ENCODE measurements around the gene CACNA1C.

Gene CACNA1C

DNA sequence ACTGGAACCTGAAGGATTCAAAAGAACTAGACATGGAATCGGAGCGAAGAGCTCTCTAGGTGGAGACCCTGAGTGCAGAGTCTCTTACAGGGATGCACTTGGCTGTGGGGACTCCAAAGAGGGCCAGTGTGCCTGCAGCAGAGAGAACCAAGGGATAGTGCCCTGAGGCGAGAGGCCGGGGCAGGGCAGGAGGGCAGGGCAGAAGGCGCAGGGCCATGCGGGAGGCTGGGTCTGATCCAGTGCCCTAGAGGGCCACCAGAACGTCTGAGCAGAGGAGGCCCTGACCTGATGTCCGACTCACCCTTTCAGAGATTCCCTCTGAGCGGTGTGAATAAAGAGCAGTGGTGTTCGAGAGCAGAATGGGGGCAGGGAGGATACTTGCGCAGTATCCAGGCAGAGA is 536.6 kb downstream of the CACNA1C start:
- H3K27ac Mint-ChIP-seq, result no peak overlapping the region
- no peaks in the 10 kb centered on the region for H3K4me1 Mint-ChIP-seq (ENCODE audit: low read depth)
- peaks cover 4% of the 10 kb centered on the region for H3K9me3 Mint-ChIP-seq (ENCODE audit: low read depth)
- peaks cover 15% of the 10 kb centered on the region for H3K27me3 Mint-ChIP-seq
- no peaks in the 10 kb centered on the region for H3K36me3 Mint-ChIP-seq
- H3K4me3 Mint-ChIP-seq, result no peak overlapping the region

DNA sequence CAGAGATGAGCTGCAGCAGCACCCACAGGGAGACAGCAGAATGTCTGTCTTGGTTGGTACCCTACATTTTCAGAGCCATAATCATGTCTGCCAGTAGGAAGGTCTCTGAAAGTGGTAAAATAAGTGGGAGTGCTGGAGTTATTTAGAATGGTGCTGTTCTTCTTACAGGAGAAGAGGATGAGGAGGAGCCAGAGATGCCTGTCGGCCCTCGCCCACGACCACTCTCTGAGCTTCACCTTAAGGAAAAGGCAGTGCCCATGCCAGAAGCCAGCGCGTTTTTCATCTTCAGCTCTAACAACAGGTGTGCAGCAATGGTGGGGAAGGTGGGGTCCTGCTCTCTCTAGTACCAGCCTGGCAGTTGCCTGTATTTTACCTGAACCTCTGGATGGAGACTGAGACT is 540.3 kb downstream of the CACNA1C start:
- Mint-ChIP-seq H3K27ac (no peak overlapping the region), H3K9me3 (ENCODE audit: low read depth) (peaks cover 4% of the 10 kb centered on the region), H3K36me3 (no peaks in the 10 kb centered on the region), H3K4me3 (no peak overlapping the region), H3K4me1 (ENCODE audit: low read depth) (no peaks in the 10 kb centered on the region), H3K27me3 (peaks cover 3% of the 10 kb centered on the region)

- Mint-ChIP-seq H3K4me1 (ENCODE audit: low read depth) (no peaks in the 10 kb centered on the region), H3K36me3 (no peaks in the 10 kb centered on the region), H3K27ac (no peak overlapping the region), H3K27me3 (no peaks in the 10 kb centered on the region), H3K9me3 (ENCODE audit: low read depth) (peaks cover 4% of the 10 kb centered on the region), H3K4me3 (no peak overlapping the region)
Observed at GRCh38 chr12:2596441-2596840, 543.7 kb downstream of the CACNA1C start.

- Mint-ChIP-seq H3K27me3 (peaks cover 2% of the 10 kb centered on the region), H3K27ac (no peak overlapping the region), H3K36me3 (no peaks in the 10 kb centered on the region), H3K4me3 (no peak overlapping the region), H3K4me1 (ENCODE audit: low read depth) (no peaks in the 10 kb centered on the region), H3K9me3 (ENCODE audit: low read depth) (no peaks in the 10 kb centered on the region)
Observed at GRCh38 chr12:2605301-2605700, 552.5 kb downstream of the CACNA1C start.

GRCh38 chr12:2606186-2606910 is 553.6 kb downstream of the CACNA1C start:
- peaks cover 2% of the 10 kb centered on the region for H3K27me3 Mint-ChIP-seq
- no peak overlapping the region for H3K4me3 Mint-ChIP-seq
- H3K9me3 Mint-ChIP-seq (ENCODE audit: low read depth), result no peaks in the 10 kb centered on the region

DNA sequence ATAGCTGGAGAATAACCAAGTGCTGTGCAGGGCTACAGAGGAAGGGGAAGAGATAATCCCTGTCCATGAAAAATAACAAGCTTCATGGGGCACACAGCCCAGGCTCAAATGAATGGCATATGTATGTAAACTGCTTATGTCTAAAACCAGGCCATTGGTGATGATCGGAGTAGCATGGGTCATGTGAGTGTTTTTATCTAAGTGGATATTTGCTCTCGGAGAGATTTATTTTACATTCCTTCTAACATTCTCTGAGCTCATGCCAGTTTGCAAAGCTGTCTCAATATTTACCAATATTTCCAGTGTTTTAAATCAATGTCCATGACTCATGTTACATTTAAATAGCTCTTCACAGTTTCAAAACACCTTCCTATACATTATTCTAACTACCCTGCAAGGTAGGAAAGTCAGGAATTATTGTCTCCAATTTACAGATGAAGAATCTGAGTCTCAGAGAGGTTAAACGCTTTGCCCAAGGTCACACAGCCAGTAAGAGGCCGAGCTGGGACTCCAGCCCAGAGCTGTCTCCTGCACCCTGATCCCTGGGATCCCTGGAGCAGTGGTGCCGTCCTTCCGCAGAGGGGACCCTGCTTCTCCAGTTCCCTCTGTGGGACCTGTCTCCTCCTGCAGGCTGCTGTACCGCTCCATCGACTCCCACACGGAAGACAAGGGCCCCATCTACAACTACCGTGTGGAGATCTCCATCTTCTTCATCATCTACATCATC is 555.3 kb downstream of the CACNA1C start:
- Mint-ChIP-seq H3K36me3 (no peaks in the 10 kb centered on the region), H3K9me3 (ENCODE audit: low read depth) (no peaks in the 10 kb centered on the region), H3K27me3 (peaks cover 2% of the 10 kb centered on the region), H3K27ac (no peak overlapping the region), H3K4me1 (ENCODE audit: low read depth) (no peaks in the 10 kb centered on the region), H3K4me3 (no peak overlapping the region)

More at GRCh38 chr12:2606186-2606910, 553.6 kb downstream of the CACNA1C start:
- Mint-ChIP-seq H3K27ac (no peak overlapping the region), H3K4me1 (ENCODE audit: low read depth) (no peaks in the 10 kb centered on the region), H3K36me3 (no peaks in the 10 kb centered on the region)

- peaks cover 2% of the 10 kb centered on the region for H3K27me3 Mint-ChIP-seq
- no peak overlapping the region for H3K27ac Mint-ChIP-seq
- no peaks in the 10 kb centered on the region for H3K9me3 Mint-ChIP-seq (ENCODE audit: low read depth)
- H3K4me3 Mint-ChIP-seq, result no peak overlapping the region
- peaks cover 1% of the 10 kb centered on the region for H3K4me1 Mint-ChIP-seq (ENCODE audit: low read depth)
- no peaks in the 10 kb centered on the region for H3K36me3 Mint-ChIP-seq
Observed at GRCh38 chr12:2608608-2608945, 555.8 kb downstream of the CACNA1C start.

GRCh38 chr12:2609020-2609419 is 556.2 kb downstream of the CACNA1C start:
- H3K36me3 Mint-ChIP-seq, result no peaks in the 10 kb centered on the region
- no peak overlapping the region for H3K4me3 Mint-ChIP-seq
- peaks cover 2% of the 10 kb centered on the region for H3K27me3 Mint-ChIP-seq
- no peak overlapping the region for H3K27ac Mint-ChIP-seq
- H3K9me3 Mint-ChIP-seq (ENCODE audit: low read depth), result no peaks in the 10 kb centered on the region
- H3K4me1 Mint-ChIP-seq (ENCODE audit: low read depth), result peaks cover 2% of the 10 kb centered on the region

- no peak overlapping the region for H3K27ac Mint-ChIP-seq
- H3K9me3 Mint-ChIP-seq (ENCODE audit: low read depth), result no peaks in the 10 kb centered on the region
- peaks cover 2% of the 10 kb centered on the region for H3K4me1 Mint-ChIP-seq (ENCODE audit: low read depth)
- H3K27me3 Mint-ChIP-seq, result peaks cover 2% of the 10 kb centered on the region
- no peaks in the 10 kb centered on the region for H3K36me3 Mint-ChIP-seq
- H3K4me3 Mint-ChIP-seq, result no peak overlapping the region
Observed at GRCh38 chr12:2610358-2610757, 557.6 kb downstream of the CACNA1C start.

GRCh38 chr12:2613326-2614073 is 560.7 kb downstream of the CACNA1C start:
- peaks cover 4% of the 10 kb centered on the region for H3K27me3 Mint-ChIP-seq

GRCh38 chr12:2614341-2614740 is 561.6 kb downstream of the CACNA1C start:
- Mint-ChIP-seq H3K27me3 (peaks cover 4% of the 10 kb centered on the region), H3K36me3 (no peaks in the 10 kb centered on the region), H3K27ac (no peak overlapping the region), H3K9me3 (ENCODE audit: low read depth) (no peaks in the 10 kb centered on the region), H3K4me3 (no peak overlapping the region), H3K4me1 (ENCODE audit: low read depth) (peaks cover 2% of the 10 kb centered on the region)

More at GRCh38 chr12:2613326-2614073, 560.7 kb downstream of the CACNA1C start:
- Mint-ChIP-seq H3K4me3 (no peak overlapping the region), H3K36me3 (no peaks in the 10 kb centered on the region), H3K4me1 (ENCODE audit: low read depth) (peaks cover 2% of the 10 kb centered on the region), H3K9me3 (ENCODE audit: low read depth) (no peaks in the 10 kb centered on the region), H3K27ac (no peak overlapping the region)

DNA sequence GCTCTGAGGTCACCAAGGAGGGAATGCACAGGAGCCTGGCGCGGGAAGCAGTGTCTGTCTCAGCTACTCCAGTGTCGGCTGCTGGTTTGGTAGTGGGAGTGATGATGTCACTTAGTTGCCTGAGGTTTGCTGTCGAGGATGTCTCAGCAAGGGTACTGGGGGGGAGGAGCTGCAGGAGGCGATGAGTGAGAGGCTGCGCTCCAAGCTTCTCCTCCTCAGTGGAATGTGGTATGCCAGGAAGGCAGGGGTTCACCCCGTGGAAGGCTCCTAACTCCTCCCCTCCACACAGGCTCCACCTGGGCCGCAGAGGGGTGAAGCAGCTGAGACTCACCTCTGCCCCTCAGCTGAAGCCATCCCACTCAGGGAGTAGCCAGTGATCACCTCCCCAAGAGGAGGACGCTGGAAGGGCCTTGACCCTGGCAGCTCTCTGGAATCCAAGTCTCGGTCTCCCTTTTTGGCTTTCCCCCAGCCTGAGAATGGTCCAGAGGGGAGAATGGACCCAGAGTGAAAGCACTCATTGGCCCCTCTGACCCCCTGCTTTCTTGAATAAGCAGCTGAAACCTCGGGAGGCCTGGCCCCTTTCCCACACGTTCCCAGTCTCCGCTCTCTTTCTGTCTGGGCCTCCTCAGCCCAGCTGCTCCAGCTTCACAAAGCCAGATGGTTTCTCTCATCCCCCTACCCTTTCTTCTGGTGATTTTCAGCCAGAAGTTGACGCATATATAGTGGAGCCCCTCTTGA is 563.0 kb downstream of the CACNA1C start:
- H3K27me3 Mint-ChIP-seq, result peaks cover 4% of the 10 kb centered on the region
- no peaks in the 10 kb centered on the region for H3K9me3 Mint-ChIP-seq (ENCODE audit: low read depth)
- H3K4me1 Mint-ChIP-seq (ENCODE audit: low read depth), result peaks cover 2% of the 10 kb centered on the region
- no peaks in the 10 kb centered on the region for H3K36me3 Mint-ChIP-seq
- no peak overlapping the region for H3K27ac Mint-ChIP-seq
- no peak overlapping the region for H3K4me3 Mint-ChIP-seq

- Mint-ChIP-seq H3K4me3 (no peak overlapping the region), H3K27ac (no peak overlapping the region), H3K9me3 (ENCODE audit: low read depth) (no peaks in the 10 kb centered on the region), H3K4me1 (ENCODE audit: low read depth) (peaks cover 2% of the 10 kb centered on the region), H3K36me3 (no peaks in the 10 kb centered on the region), H3K27me3 (peaks cover 6% of the 10 kb centered on the region)
Observed at GRCh38 chr12:2616763-2617162, 564.0 kb downstream of the CACNA1C start.

- H3K4me3 Mint-ChIP-seq, result no peak overlapping the region
- no peaks in the 10 kb centered on the region for H3K36me3 Mint-ChIP-seq
Observed at GRCh38 chr12:2617365-2617764, 564.6 kb downstream of the CACNA1C start.

More at GRCh38 chr12:2617365-2617764, 564.6 kb downstream of the CACNA1C start:
- peaks cover 2% of the 10 kb centered on the region for H3K4me1 Mint-ChIP-seq (ENCODE audit: low read depth)
- no peak overlapping the region for H3K27ac Mint-ChIP-seq
- H3K9me3 Mint-ChIP-seq (ENCODE audit: low read depth), result no peaks in the 10 kb centered on the region
- H3K27me3 Mint-ChIP-seq, result peaks cover 7% of the 10 kb centered on the region

Measured in activated naive CD8-positive, alpha-beta T cell (primary cell).